GM12878 (cell line): ENCODE measurements around the gene FNTB. TPM values are rescaled to one million over a fixed set of nuclear protein-coding genes. Genes with fewer than 3 reads are reported as not detected.

Experiments used
- ATAC-seq: fragments of 200-7000 bp; cut with Tn5 transposase; 3 replicates; pipeline ENCODE4 v1.9.1; 2020; ENCODE audit warnings: mild to moderate bottlenecking, moderate library complexity
- BruUV-seq: library from RNA; stranded (reverse); fragments of 400-500 nt; replicated peaks from 2 replicates; lab custom pipeline; 2021; lab: Mats Ljungman, UMichigan
- CTCF ChIA-PET: fragments of 300-600 bp; sonication (Branson Sonifier 250); formaldehyde crosslinking; extraction: SDS; loops from one replicate; lab custom pipeline; 2021; ENCODE audit warnings: inconsistent platforms; lab: Yijun Ruan, JAX
- POLR2A ChIA-PET: fragments of 350-600 bp; formaldehyde crosslinking; extraction: SDS; loops from one replicate; lab custom pipeline; 2021; ENCODE audit warnings: inconsistent platforms; lab: Charles Lee
- RAD21 ChIA-PET: fragments of 300-600 bp; sonication (Branson Sonifier 250); formaldehyde crosslinking; loops from one replicate; lab custom pipeline; 2023; ENCODE audit warnings: antibody characterized with exemption; ENCODE audit not compliant: unreplicated experiment; lab: Charles Lee
- SMC1A ChIA-PET: fragments of 300-600 bp; sonication (Branson Sonifier 250); formaldehyde crosslinking; loops from one replicate; lab custom pipeline; 2023; ENCODE audit not compliant: unreplicated experiment, uncharacterized antibody; lab: Charles Lee
- DNase-seq: peaks from one replicate; pipeline ENCODE4 v3.0.0-alpha.2; 2011; ENCODE audit warnings: low read depth, low spot score
- FAIRE-seq: peaks from 3 replicates; lab custom pipeline; 2011; peaks lifted over from hg19 to GRCh38; lab: Jason Lieb, UNC
- H2AFZ ChIP-seq: 2 replicates; pipeline ENCODE4 v1.6.0; 2011; ENCODE audit warnings: low read depth, low read length, control low read depth; ENCODE audit not compliant: control insufficient read depth
- H3K27ac ChIP-seq: 2 replicates; pipeline ENCODE4 v1.5.1; 2011; ENCODE audit warnings: control low read depth; ENCODE audit not compliant: control insufficient read depth, insufficient read depth
- H3K27me3 ChIP-seq, 2 experiments: replicated peaks in 1 of 2; 2 replicates each; pipeline versions ENCODE4 v1.6.0 to v1.6.1; 2011; ENCODE audit warnings: low read length in 1 of 2; ENCODE audit not compliant: control insufficient read depth in 2 of 2, insufficient read depth in 2 of 2
- H3K36me3 ChIP-seq, 2 experiments: 2 replicates each; pipeline ENCODE4 v1.5.1; 2011; ENCODE audit warnings: low read length in 1 of 2; ENCODE audit not compliant: control insufficient read depth in 2 of 2, insufficient read depth in 2 of 2
- H3K4me1 ChIP-seq: 2 replicates; pipeline ENCODE4 v1.6.1; 2011; ENCODE audit warnings: mild to moderate bottlenecking, low read length, moderate library complexity, mixed read lengths; ENCODE audit not compliant: control insufficient read depth, insufficient read depth
- H3K4me2 ChIP-seq: 2 replicates; pipeline ENCODE4 v1.6.0; 2011; ENCODE audit warnings: control low read depth; ENCODE audit not compliant: control insufficient read depth, insufficient read depth
- H3K4me3 ChIP-seq: fragments of 200-600 bp; sonication (generic); 2 replicates; pipeline ENCODE4 v1.5.1; 2016
- H3K79me2 ChIP-seq: 2 replicates; pipeline ENCODE4 v1.6.0; 2011; ENCODE audit warnings: low read length; ENCODE audit not compliant: control insufficient read depth, insufficient read depth
- H3K9ac ChIP-seq: 2 replicates; pipeline ENCODE4 v1.8.0; 2011; ENCODE audit warnings: low read length, control low read depth, mixed read lengths; ENCODE audit not compliant: control insufficient read depth, insufficient read depth
- H3K9me3 ChIP-seq: replicated peaks from 3 replicates; pipeline ENCODE4 v1.5.1; 2011; ENCODE audit warnings: mild to moderate bottlenecking, low read length; ENCODE audit not compliant: control insufficient read depth, insufficient read depth
- H4K20me1 ChIP-seq: 2 replicates; pipeline ENCODE4 v1.6.0; 2011; ENCODE audit not compliant: control insufficient read depth, insufficient read depth
- DPF2 ChIP-seq: fragments of 450-650 bp; IDR thresholded peaks from 2 replicates; pipeline ENCODE4 v1.6.1; 2017; ENCODE audit warnings: mild to moderate bottlenecking
- ETV6 ChIP-seq, 2 experiments: fragments of 450-650 bp in 1 of 2; IDR thresholded peaks in 1 of 2; conservative IDR thresholded peaks in 1 of 2; 2 replicates each; pipeline ENCODE4 v1.6.1; 2014; ENCODE audit warnings: antibody characterized with exemption in 1 of 2, borderline replicate concordance in 1 of 2, low read depth in 1 of 2, mild to moderate bottlenecking in 1 of 2, moderate library complexity in 1 of 2
- IKZF2 ChIP-seq, 2 experiments: fragments of 450-650 bp; IDR thresholded peaks; 2 replicates each; pipeline ENCODE4 v1.6.1; 2017; ENCODE audit warnings: mild to moderate bottlenecking in 2 of 2, moderate library complexity in 2 of 2
- IRF4 ChIP-seq: IDR thresholded peaks from 2 replicates; pipeline ENCODE4 v1.6.1; 2011; ENCODE audit warnings: low read depth, low read length
- RELB ChIP-seq: fragments of 450-650 bp; IDR thresholded peaks from 2 replicates; pipeline ENCODE4 v1.6.1; 2017; ENCODE audit warnings: low read depth, mild to moderate bottlenecking, moderate library complexity
- RUNX3 ChIP-seq: IDR thresholded peaks from 2 replicates; pipeline ENCODE4 v1.6.1; 2012; ENCODE audit warnings: low read length, inconsistent platforms
- SPI1 ChIP-seq: IDR thresholded peaks from 2 replicates; pipeline ENCODE4 v1.6.1; 2011; ENCODE audit warnings: low read depth, mild to moderate bottlenecking, low read length, moderate library complexity, borderline replicate concordance; ENCODE audit not compliant: insufficient read depth
- STAT3 ChIP-seq: IDR thresholded peaks from 2 replicates; pipeline ENCODE4 v1.6.1; 2011; ENCODE audit warnings: low read depth, low read length, improper control_type of control experiment
- WGBS: methylation state at CpG from one replicate; pipeline ENCODE4 v1.1.6; 2016; ENCODE audit warnings: low lambda C conversion rate; ENCODE audit not compliant: insufficient replicate concordance, insufficient coverage; ENCODE audit errors: missing lambda C conversion rate; 5-methylcytosine and 5-hydroxymethylcytosine counted together
- in situ Hi-C: fragments of 300-500 bp; cut with MboI; formaldehyde crosslinking; loops from 9 replicates; pipeline ENCODE4 v1.14.3; 2018; ENCODE audit warnings: mixed read lengths
- intact Hi-C: fragments of 100-400 bp; cut with micrococcal nuclease; formaldehyde crosslinking; loops from one replicate; pipeline ENCODE4 v1.14.2; 2022; ENCODE audit not compliant: unreplicated experiment
- polyA plus RNA-seq, 11 experiments: library from polyadenylated mRNA; depleted of rRNA in 4 of 11; unstranded in 6 of 11; stranded (reverse) in 5 of 11; fragments of >200 nt; fragmentation: Nextera tagmentation in 4 of 11; fragmentation: Illumina TruSeq in 1 of 11; extraction: Ambion mirVana in 4 of 11; extraction: Trizol in 1 of 11; gene quantifications; 1 replicate in 1 of 11; 2 replicates in 10 of 11; pipeline versions ENCODE4 v1.2.1 to v1.2.3, GENCODE V29; 2011 to 2016; ENCODE audit warnings: inconsistent platforms in 2 of 11, missing spikeins in 2 of 11, low read depth in 1 of 11
- total RNA-seq, 4 experiments: library from RNA; depleted of rRNA in 3 of 4; stranded (reverse); fragments of >200 nt in 3 of 4; fragmentation: Illumina TruSeq in 1 of 4; extraction: Trizol in 1 of 4; gene quantifications; 2 replicates each; pipeline versions ENCODE4 v1.2.1 to v1.2.3, GENCODE V29; 2013 to 2021

The FNTB gene
- total and polyA plus RNA-seq, 10 of the 15 experiments (the other 5 are each of a cell fraction or from before 2014, with no cell fraction given), result 10.4 to 25.1 (median 16.7) TPM

- CTCF ChIA-PET, result interaction anchor here (1.3 to 2.4 kb wide), 2 partner anchors 9 to 23 kb away, joined by 3 to 5 read pairs; no protein-coding TSS in a partner anchor
Measured at GRCh38 chr14:65042731-65043372, 56.2 kb downstream of the FNTB start.

More at GRCh38 chr14:65042731-65043372, 56.2 kb downstream of the FNTB start:
- Histone ChIP-seq H4K20me1 (no peaks in the 10 kb centered on the region), H3K36me3 (peaks cover 12 to 13% of the 10 kb centered on the region in 2 experiments), H3K4me1 (peaks cover 6% of the 10 kb centered on the region; the same call in 1 of the 2 replicates), H3K27ac (0 out of 2 replicates have a peak overlapping the region, but pooled peaks have one; percentile 15), H3K4me3 (no peak overlapping the region), H3K9ac (no peak overlapping the region), H3K9me3 (no peaks in the 10 kb centered on the region), H3K27me3 (no peaks in the 10 kb centered on the region), H3K4me2 (no peak overlapping the region), H3K79me2 (no peaks in the 10 kb centered on the region), H2AFZ (no peak overlapping the region)
- peak; percentile 8 for DNase-seq
- ChIA-PET SMC1A (interaction anchor here (1.2 to 1.9 kb wide), 2 partner anchors 21 to 54 kb away, joined by 3 to 4 read pairs; no protein-coding TSS in a partner anchor), POLR2A (no interaction called here), RAD21 (no interaction called here)
- in situ Hi-C loops (no loop called here), intact Hi-C loops (no loop called here)
- 0 out of 2 replicates have a peak, but pooled peaks have one; percentile 33 for TF ChIP-seq IRF4
- peak; percentile 57 for TF ChIP-seq RUNX3
- peak; percentile 33; the same call in 1 of the 2 replicates for TF ChIP-seq DPF2
- TF ChIP-seq ETV6 (conservative IDR thresholded peaks at IDR 0.05 in 1 of 2, IDR thresholded peaks at IDR 0.05 in 1 of 2; ENCODE audit: borderline replicate concordance in 1 of 2, low read depth in 1 of 2), result no peak
- no peak for TF ChIP-seq STAT3
- peak; percentile 30 to 34; a peak in 2 of 4 replicates for TF ChIP-seq IKZF2 (IDR thresholded peaks at IDR 0.05)
- TF ChIP-seq RELB, result 0 out of 2 replicates have a peak, but pooled peaks have one; percentile 29
- peak; percentile 89 for TF ChIP-seq SPI1
- 73% methylated on average over 8 of the region's 8 CpGs for WGBS
- FAIRE-seq, result peak; percentile 13
- BruUV-seq, result no TSS peak
- peak; percentile 92 for ATAC-seq
